HG03025 (cell line): ENCODE results near the gene SLC38A1.
A peak's percentile ranks its signal among the peaks of the same experiment; 100 is the strongest.

Experiments used
- ATAC-seq: cut with Tn5 transposase; IDR thresholded peaks from one replicate; pipeline ENCODE4 v1.9.1; 2021; ENCODE audit warnings: mild to moderate bottlenecking, moderate library complexity; ENCODE audit not compliant: unreplicated experiment, low FRiP score

The SLC38A1 gene

DNA sequence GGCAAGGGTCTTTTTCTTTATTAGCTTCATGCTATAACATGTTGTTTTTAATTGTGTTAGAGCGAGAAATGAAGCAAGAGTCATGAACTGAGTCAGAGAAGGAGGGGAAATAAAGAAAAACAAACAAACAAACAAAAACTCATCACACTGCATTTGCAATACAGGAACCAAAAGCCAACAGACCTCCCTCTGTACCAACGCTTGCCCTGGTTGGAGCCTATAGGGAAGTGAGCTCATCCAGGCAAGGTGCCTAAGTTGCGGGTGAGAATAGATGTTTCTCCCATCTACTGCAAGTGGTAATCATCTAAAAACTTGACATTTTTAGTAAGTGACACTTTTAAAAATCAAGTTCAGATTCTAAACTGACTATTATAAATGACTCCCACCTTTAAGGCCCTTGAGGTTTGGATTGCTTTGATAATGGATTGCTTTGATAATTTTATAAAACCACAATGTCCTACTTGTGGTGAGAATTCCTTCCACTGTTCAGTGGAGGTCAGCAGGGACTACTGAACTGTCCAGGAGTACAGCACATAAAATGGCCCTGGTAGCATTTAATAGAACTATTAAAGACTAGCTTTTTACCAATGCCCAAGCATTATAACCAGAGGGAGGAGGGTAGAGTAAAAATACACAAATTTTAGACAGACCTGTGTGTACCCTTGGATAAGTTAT lies 31.3 kb downstream of the SLC38A1 start:
- no peak for ATAC-seq

DNA sequence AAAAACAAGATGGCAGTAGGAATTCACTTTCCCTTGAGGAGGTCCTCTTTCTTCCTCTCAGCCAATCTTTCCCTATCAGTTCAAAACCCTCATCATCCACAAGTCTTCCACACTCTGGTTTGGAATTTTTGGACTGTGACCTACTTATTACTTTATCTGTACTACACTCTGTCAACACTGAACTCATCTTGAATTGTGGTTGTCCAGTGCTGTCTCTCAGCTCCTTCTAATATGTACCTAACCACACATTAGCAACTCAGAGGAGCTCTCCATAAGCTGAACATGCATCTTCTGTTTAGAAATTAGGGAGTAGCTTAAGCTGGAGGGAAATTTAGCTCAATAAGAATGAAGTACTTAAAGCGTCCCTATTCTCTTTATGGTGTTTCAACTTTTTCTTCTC lies 34.8 kb downstream of the SLC38A1 start:
- no peak for ATAC-seq

GRCh38 chr12:46233423-46233822 lies 35.4 kb downstream of the SLC38A1 start:
- ATAC-seq: no peak

DNA sequence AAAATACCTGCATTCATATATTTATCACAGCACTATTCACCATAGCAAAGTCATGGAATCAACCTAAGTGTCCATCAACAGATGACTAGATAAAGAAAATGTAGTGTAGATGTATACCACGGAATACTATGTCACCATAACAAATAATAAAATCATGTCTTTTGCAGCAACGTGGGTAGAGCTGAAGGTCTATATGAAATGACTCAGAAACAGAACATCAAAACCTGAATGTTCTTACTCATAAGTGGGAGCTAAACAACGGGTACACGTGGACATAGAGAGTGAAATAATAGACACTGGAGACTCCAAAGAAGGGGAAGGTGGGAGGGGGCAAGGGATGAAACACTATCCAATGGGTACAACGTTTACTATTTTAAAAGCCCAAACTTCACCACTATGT lies 37.9 kb downstream of the SLC38A1 start:
- no peak for ATAC-seq

- ATAC-seq: no peak
Observed at GRCh38 chr12:46230306-46230705, 38.5 kb downstream of the SLC38A1 start.

DNA sequence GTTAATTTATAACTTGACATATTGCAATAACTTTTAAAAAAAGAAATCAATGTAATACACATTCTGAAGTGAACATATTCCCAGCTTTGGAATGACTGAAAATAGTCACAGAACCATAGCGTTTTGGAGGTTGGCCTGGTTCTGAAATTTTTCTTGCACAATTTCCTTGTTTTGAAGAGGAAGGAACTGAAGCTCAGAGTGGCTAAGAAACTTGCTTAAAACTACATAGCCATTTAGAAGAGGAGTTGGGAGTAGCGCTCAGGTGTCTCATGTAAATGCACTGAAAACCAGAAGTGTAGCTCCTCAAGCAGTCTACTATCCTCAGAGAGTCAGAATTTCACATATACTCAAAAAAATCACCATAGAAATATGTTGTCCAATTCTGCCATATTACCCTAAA lies 41.2 kb downstream of the SLC38A1 start:
- ATAC-seq: peak; percentile 62

DNA sequence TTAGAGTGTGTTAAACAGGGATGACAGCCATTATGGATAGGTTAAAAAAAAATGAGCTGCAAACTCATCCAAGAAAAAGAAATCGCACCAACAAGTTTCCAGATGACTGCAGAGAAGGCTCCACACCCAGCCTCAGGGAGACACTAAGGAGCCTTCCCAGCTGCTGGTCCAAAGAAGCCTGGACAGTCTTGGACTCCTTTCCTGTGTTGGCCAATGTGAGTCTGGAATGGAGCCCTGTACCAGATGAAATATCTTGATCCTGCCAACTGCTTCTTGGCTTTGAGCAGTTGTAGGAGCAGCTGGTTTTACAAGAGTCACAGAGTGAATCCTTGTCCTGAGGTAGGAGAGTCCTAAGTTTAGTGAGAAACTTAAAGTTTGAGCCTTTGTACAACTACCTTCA lies 44.5 kb downstream of the SLC38A1 start:
- no peak for ATAC-seq

DNA sequence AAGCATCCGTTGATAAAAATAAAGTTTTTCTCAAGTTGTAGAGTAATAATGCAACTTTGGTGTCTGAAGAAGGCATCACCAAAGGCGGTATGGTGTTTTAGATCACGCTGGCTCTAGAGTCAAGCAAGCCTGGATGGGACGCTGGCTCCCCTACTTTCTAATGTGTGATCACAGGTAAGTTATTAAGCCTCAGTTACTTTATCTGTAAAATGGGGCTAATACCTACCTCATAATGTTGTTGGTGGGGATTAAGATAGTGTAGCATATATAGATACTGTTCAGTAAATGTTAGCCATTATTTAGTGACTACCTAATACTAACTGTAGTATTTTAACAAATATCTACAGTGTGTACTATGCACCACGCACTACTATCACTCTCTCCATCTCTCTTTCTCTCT lies 45.8 kb downstream of the SLC38A1 start:
- no peak for ATAC-seq

GRCh38 chr12:46222636-46223035 lies 46.2 kb downstream of the SLC38A1 start:
- no peak for ATAC-seq

GRCh38 chr12:46221255-46222128 lies 47.4 kb downstream of the SLC38A1 start:
- no peak for ATAC-seq

- ATAC-seq: no peak
Observed at GRCh38 chr12:46219877-46220655, 48.8 kb downstream of the SLC38A1 start.

GRCh38 chr12:46219132-46219876 lies 49.5 kb downstream of the SLC38A1 start:
- ATAC-seq: no peak

GRCh38 chr12:46218322-46219095 lies 50.3 kb downstream of the SLC38A1 start:
- ATAC-seq: no peak

GRCh38 chr12:46217541-46218321 lies 51.1 kb downstream of the SLC38A1 start:
- peak; percentile 63 for ATAC-seq

- peak; percentile 59 for ATAC-seq
Observed at GRCh38 chr12:46214668-46215436, 54.0 kb downstream of the SLC38A1 start.

DNA sequence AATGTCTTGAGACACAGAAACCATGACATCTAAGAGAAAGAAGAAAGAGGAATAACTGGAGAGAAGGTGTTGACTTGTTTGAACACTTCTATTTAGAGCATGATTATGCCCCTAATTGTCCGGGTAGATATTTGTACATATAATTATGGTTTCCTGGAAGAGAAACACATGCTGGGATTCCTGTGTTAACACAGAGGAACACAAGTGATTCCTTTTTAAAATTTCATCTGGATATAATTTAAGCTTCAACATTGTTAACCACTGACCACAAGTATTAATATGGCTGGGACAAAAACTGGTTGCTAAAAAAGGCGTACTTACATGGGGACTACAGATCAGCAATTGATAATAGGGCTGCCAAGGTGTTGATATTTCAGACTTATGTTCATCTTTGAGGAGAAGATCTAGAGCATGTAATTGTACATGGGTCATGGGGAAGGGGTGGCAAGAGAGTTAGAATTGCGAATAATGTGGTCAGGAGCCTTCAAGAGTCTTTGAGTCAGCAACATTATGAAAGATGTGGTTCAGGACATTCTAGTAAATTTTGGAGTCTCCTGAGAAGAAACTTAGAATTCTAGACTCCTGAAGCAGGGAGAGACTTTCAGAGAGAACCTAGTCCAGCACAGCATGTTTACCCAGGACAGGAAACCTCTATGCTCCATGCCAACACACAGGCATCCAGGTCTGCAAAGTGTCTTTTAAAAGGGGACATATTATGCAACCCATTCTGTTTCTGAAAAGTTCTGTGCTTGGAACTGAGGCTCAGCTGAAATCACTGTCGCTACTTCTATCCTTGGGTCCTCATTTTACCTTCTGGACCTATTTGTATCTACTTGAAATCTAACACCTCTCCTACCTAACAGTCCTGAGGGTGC lies 56.5 kb downstream of the SLC38A1 start:
- no peak for ATAC-seq

DNA sequence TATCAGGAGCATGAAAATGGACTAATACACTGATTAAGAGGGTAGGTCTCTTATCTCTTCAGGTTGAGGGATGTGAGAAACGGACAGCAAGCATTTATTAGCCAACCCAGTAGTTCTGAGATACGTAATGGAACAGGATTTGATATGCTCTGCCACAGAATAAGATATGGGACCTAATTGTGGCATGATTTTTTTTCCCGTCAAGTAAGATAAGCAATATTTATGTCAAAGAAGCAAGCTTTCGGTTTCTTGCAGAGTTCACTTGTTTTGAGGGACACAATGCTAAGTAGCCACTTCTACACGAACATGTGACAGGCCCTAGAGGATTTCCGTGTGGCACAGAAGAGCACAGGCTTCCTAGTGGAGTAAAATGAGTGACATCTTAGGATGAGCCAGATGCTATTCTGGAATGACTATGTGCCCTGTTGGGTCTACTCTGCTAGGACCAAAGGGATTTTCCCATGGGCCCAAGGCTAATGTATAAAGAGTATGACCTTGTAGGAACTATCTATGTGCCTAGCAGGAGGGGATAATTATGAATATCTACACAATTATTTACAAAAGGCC lies 57.9 kb downstream of the SLC38A1 start:
- ATAC-seq: no peak
